ENCODE data around the gene RNU1-3. TPM values are rescaled to one million over a fixed set of nuclear protein-coding genes. Genes with fewer than 3 reads are reported as not detected.
"Not testable (repeated sequence)": the region's sequence is repeated elsewhere in the genome, so short reads cannot be mapped to it uniquely, and the experiment has no call there.

The RNU1-3 gene
- total RNA-seq, 4 donors from 2014 or later: under 0.01 TPM

- H3K4me1 ChIP-seq: peaks cover 10% of the 10 kb centered on the region
- peak in 1 of 2 donors; percentile 78 for DNase-seq (ENCODE audit: low spot score in 2 of 2)
- TF ChIP-seq POLR2AphosphoS5 (IDR thresholded peaks at IDR 0.05): no peak
- no peak for TF ChIP-seq EP300 (IDR thresholded peaks at IDR 0.05)
- TF ChIP-seq POLR2A (IDR thresholded peaks at IDR 0.05): no peak
- TF ChIP-seq CTCF (IDR thresholded peaks at IDR 0.05): no peak
- no peak overlapping the region for H3K27ac ChIP-seq
- H3K36me3 ChIP-seq: peaks cover 91% of the 10 kb centered on the region
- no peak overlapping the region for H3K4me3 ChIP-seq
- 90% methylated on average over 19 of the region's 19 CpGs for WGBS
- no peaks in the 10 kb centered on the region for H3K27me3 ChIP-seq
- no peaks in the 10 kb centered on the region for H3K9me3 ChIP-seq
Measured at GRCh38 chr1:16628361-16629111, 38.2 kb downstream of the RNU1-3 start.

GRCh38 chr1:16626409-16626983 is 40.3 kb downstream of the RNU1-3 start:
- WGBS: 85% methylated on average over 15 of the region's 15 CpGs
- Histone ChIP-seq H3K36me3 (peaks cover 88% of the 10 kb centered on the region), H3K4me1 (peaks cover 12% of the 10 kb centered on the region)
- not testable (repeated sequence) for H3K4me3 ChIP-seq; H3K9me3 ChIP-seq; DNase-seq (ENCODE audit: low spot score in 2 of 2); H3K27me3 ChIP-seq; H3K27ac ChIP-seq

- Histone ChIP-seq H3K36me3 (peaks cover 83% of the 10 kb centered on the region), H3K27me3 (no peaks in the 10 kb centered on the region), H3K27ac (no peak overlapping the region), H3K4me3 (no peak overlapping the region), H3K9me3 (no peaks in the 10 kb centered on the region), H3K4me1 (peaks cover 12% of the 10 kb centered on the region)
- WGBS: 89% methylated on average over 25 of the region's 25 CpGs
- peak in 1 of 2 donors; percentile 84 for DNase-seq (ENCODE audit: low spot score in 2 of 2)
- TF ChIP-seq POLR2A (IDR thresholded peaks at IDR 0.05) (no peak), CTCF (IDR thresholded peaks at IDR 0.05) (no peak), EP300 (IDR thresholded peaks at IDR 0.05) (no peak), POLR2AphosphoS5 (IDR thresholded peaks at IDR 0.05) (no peak)
Measured at GRCh38 chr1:16625497-16626408, 41.0 kb downstream of the RNU1-3 start.

- H3K4me3 ChIP-seq, H3K27me3 ChIP-seq, H3K9me3 ChIP-seq: not testable (repeated sequence)
- WGBS: 62% methylated on average over 27 of the region's 27 CpGs
- peaks cover 74% of the 10 kb centered on the region for H3K36me3 ChIP-seq
- H3K27ac ChIP-seq: peak overlapping the region; percentile 2
- H3K4me1 ChIP-seq: peaks cover 12% of the 10 kb centered on the region
- DNase-seq (ENCODE audit: low spot score in 2 of 2): peak; percentile 91
Measured at GRCh38 chr1:16623812-16624719, 42.7 kb downstream of the RNU1-3 start.

- H3K27ac ChIP-seq, H3K27me3 ChIP-seq, H3K4me3 ChIP-seq, H3K9me3 ChIP-seq: not testable (repeated sequence)
- peaks cover 12% of the 10 kb centered on the region for H3K4me1 ChIP-seq
- peaks cover 73% of the 10 kb centered on the region for H3K36me3 ChIP-seq
- WGBS: 54% methylated on average over 7 of the region's 7 CpGs
- peak; percentile 79 to 85 for DNase-seq (ENCODE audit: low spot score in 2 of 2)
Measured at GRCh38 chr1:16623337-16623736, 43.4 kb downstream of the RNU1-3 start.

GRCh38 chr1:16621681-16622315 is 45.0 kb downstream of the RNU1-3 start:
- not testable (repeated sequence) for H3K4me3 ChIP-seq, H3K27ac ChIP-seq, H3K9me3 ChIP-seq, H3K27me3 ChIP-seq
- H3K4me1 ChIP-seq: peaks cover 12% of the 10 kb centered on the region
- H3K36me3 ChIP-seq: peaks cover 64% of the 10 kb centered on the region
- DNase-seq (ENCODE audit: low spot score in 2 of 2): peak in 1 of 2 donors; percentile 76
- WGBS: 95% methylated on average over 9 of the region's 9 CpGs

Data from suprapubic skin (tissue), 4 donors.